Activated B cell treated with CpG ODN at 0.5 μM for 24 hours (primary cell): ENCODE results near the gene MPST. TPM values are rescaled to one million over a fixed set of nuclear protein-coding genes. Genes with fewer than 3 reads are reported as not detected.

Source experiments
- ATAC-seq: fragments of 200-7000 bp; cut with Tn5 transposase; one replicate; pipeline ENCODE4 v1.10.0; 2021; ENCODE audit warnings: low read depth, mild to moderate bottlenecking, moderate library complexity
- CTCF ChIA-PET: fragments of 350-600 bp; sonication (Branson Sonifier 250); formaldehyde crosslinking; loops from one replicate; lab custom pipeline; 2021; ENCODE audit warnings: antibody characterized with exemption; lab: Charles Lee
- POLR2A ChIA-PET: fragments of 350-600 bp; sonication (Branson Sonifier 250); formaldehyde crosslinking; loops from one replicate; lab custom pipeline; 2021; ENCODE audit warnings: antibody characterized with exemption; lab: Charles Lee
- DNase-seq: peaks from one replicate; pipeline ENCODE4 v3.0.0; 2022
- H3K27ac Mint-ChIP-seq: one replicate; pipeline ENCODE4 v1.8.0; 2020; ENCODE audit warnings: mixed read lengths
- H3K27me3 Mint-ChIP-seq: one replicate; pipeline ENCODE4 v1.8.0; 2021; ENCODE audit warnings: mixed read lengths
- H3K36me3 Mint-ChIP-seq: one replicate; pipeline ENCODE4 v1.8.0; 2021; ENCODE audit warnings: low read depth, mixed read lengths
- H3K4me1 Mint-ChIP-seq: one replicate; pipeline ENCODE4 v1.8.0; 2021; ENCODE audit warnings: mixed read lengths
- H3K4me3 Mint-ChIP-seq: one replicate; pipeline ENCODE4 v1.8.0; 2020; ENCODE audit warnings: mild to moderate bottlenecking, mixed read lengths
- H3K9me3 Mint-ChIP-seq: one replicate; pipeline ENCODE4 v1.8.0; 2020; ENCODE audit warnings: mixed read lengths
- CTCF ChIP-seq: fragments of 200-600 bp; IDR thresholded peaks from one replicate; pipeline ENCODE4 v1.8.0; 2022; ENCODE audit warnings: antibody characterized with exemption, mild to moderate bottlenecking
- intact Hi-C: fragments of 100-400 bp; cut with micrococcal nuclease; formaldehyde crosslinking; loops from one replicate; pipeline ENCODE4 v1.15.1; 2024
- total RNA-seq: library from RNA; stranded (reverse); gene quantifications from 2 replicates; pipeline ENCODE4 v1.2.3, GENCODE V29; 2022

The MPST gene
- total RNA-seq, 1 donor from 2014 or later: 15.6 TPM

- POLR2A ChIA-PET: interaction anchor here (1.3 kb wide), 1 partner anchor 30 kb away, joined by 3 read pairs; no protein-coding TSS in a partner anchor
- Mint-ChIP-seq H3K4me3 (peak overlapping the region; percentile 71), H3K36me3 (peaks cover 2% of the 10 kb centered on the region), H3K27ac (no peak overlapping the region), H3K4me1 (peaks cover 18% of the 10 kb centered on the region), H3K27me3 (no peaks in the 10 kb centered on the region), H3K9me3 (no peaks in the 10 kb centered on the region)
- no peak for TF ChIP-seq CTCF
- ATAC-seq: no peak
- CTCF ChIA-PET: interaction anchor here (1.0 to 1.4 kb wide), 5 partner anchors 8 to 279 kb away, joined by 3 to 5 read pairs (median 3); no protein-coding TSS in a partner anchor
- no peak for DNase-seq
- intact Hi-C loops: loop anchor here (1.0 kb wide), 1 partner anchor 37 kb away; no protein-coding TSS in a partner anchor
Observed at GRCh38 chr22:37021710-37022482, 2.4 kb downstream of the MPST start.

- no peaks in the 10 kb centered on the region for H3K27me3 Mint-ChIP-seq
- H3K4me3 Mint-ChIP-seq: no peak overlapping the region
- TF ChIP-seq CTCF: no peak
- no peak overlapping the region for H3K27ac Mint-ChIP-seq
- ATAC-seq (no peak), DNase-seq (no peak)
- CTCF ChIA-PET: interaction anchor here (1.0 to 1.4 kb wide), 4 partner anchors 13 to 280 kb away, joined by 3 to 5 read pairs (median 4); no protein-coding TSS in a partner anchor
- H3K4me1 Mint-ChIP-seq: peaks cover 18% of the 10 kb centered on the region
- H3K9me3 Mint-ChIP-seq: no peaks in the 10 kb centered on the region
- peaks cover 2% of the 10 kb centered on the region for H3K36me3 Mint-ChIP-seq
- POLR2A ChIA-PET: interaction anchor here (1.3 kb wide), 1 partner anchor 30 kb away, joined by 3 read pairs; no protein-coding TSS in a partner anchor
- intact Hi-C loops: no loop called here
Observed at GRCh38 chr22:37022483-37023337, 3.2 kb downstream of the MPST start.

- ATAC-seq: no peak
- ChIA-PET POLR2A (no interaction called here), CTCF (no interaction called here)
- intact Hi-C loops: no loop called here
- Mint-ChIP-seq H3K27me3 (no peaks in the 10 kb centered on the region), H3K27ac (no peak overlapping the region), H3K4me3 (no peak overlapping the region), H3K4me1 (peaks cover 18% of the 10 kb centered on the region), H3K9me3 (no peaks in the 10 kb centered on the region), H3K36me3 (peaks cover 2% of the 10 kb centered on the region)
- TF ChIP-seq CTCF: no peak
- no peak for DNase-seq
Observed at GRCh38 chr22:37023743-37024338, 4.3 kb downstream of the MPST start.

GRCh38 chr22:37024339-37025157, 5.0 kb downstream of the MPST start:
- no peak for ATAC-seq
- CTCF ChIA-PET: no interaction called here
- no peak overlapping the region for H3K4me3 Mint-ChIP-seq

More at GRCh38 chr22:37024339-37025157, 5.0 kb downstream of the MPST start:
- Mint-ChIP-seq H3K27me3 (no peaks in the 10 kb centered on the region), H3K36me3 (peaks cover 2% of the 10 kb centered on the region), H3K9me3 (no peaks in the 10 kb centered on the region), H3K4me1 (peaks cover 18% of the 10 kb centered on the region), H3K27ac (no peak overlapping the region)
- intact Hi-C loops: no loop called here
- POLR2A ChIA-PET: interaction anchor here (0.6 kb wide), 1 partner anchor 1028 kb away, joined by 6 read pairs; no protein-coding TSS in a partner anchor
- DNase-seq: no peak
- TF ChIP-seq CTCF: no peak
